EH (cell line): ENCODE data around the gene PDLIM7.

Experiments
- DNase-seq: peaks from one replicate; pipeline ENCODE4 v3.0.0-alpha.2; 2015; ENCODE audit warnings: low read depth

The PDLIM7 gene

GRCh38 chr5:177444106-177445051 is 53.0 kb downstream of the PDLIM7 start:
- no peak for DNase-seq

GRCh38 chr5:177443144-177443983 is 54.0 kb downstream of the PDLIM7 start:
- DNase-seq = no peak

GRCh38 chr5:177442066-177442826 is 55.2 kb downstream of the PDLIM7 start:
- DNase-seq = no peak

- DNase-seq = no peak
Observed at GRCh38 chr5:177440990-177441780, 56.2 kb downstream of the PDLIM7 start.

- DNase-seq = no peak
Observed at GRCh38 chr5:177440211-177440989, 57.0 kb downstream of the PDLIM7 start.

- no peak for DNase-seq
Observed at GRCh38 chr5:177439518-177440053, 57.8 kb downstream of the PDLIM7 start.

GRCh38 chr5:177438468-177438867 is 58.9 kb downstream of the PDLIM7 start:
- DNase-seq = no peak

GRCh38 chr5:177437623-177438022 is 59.8 kb downstream of the PDLIM7 start:
- DNase-seq = no peak

GRCh38 chr5:177435847-177436536 is 61.4 kb downstream of the PDLIM7 start:
- no peak for DNase-seq

GRCh38 chr5:177434942-177435738 is 62.3 kb downstream of the PDLIM7 start:
- no peak for DNase-seq

- DNase-seq = no peak
Observed at GRCh38 chr5:177434437-177434836, 63.0 kb downstream of the PDLIM7 start.

- DNase-seq = no peak
Observed at GRCh38 chr5:177433658-177434217, 63.7 kb downstream of the PDLIM7 start.
